IMR-90 (cell line): Measurements from ENCODE around the gene PTPRCAP. TPM values are rescaled to one million over a fixed set of nuclear protein-coding genes. Genes with fewer than 3 reads are reported as not detected.

Experiments used
- ATAC-seq: fragments of 200-7000 bp; cut with Tn5 transposase; 2 replicates; pipeline ENCODE4 v1.9.1; 2020; ENCODE audit warnings: low read depth, mild to moderate bottlenecking, moderate library complexity
- BruUV-seq: library from RNA; stranded (reverse); fragments of 400-500 nt; replicated peaks from 2 replicates; lab custom pipeline; 2021; lab: Mats Ljungman, UMichigan
- CTCF ChIA-PET: fragments of 300-600 bp; formaldehyde crosslinking; extraction: SDS; loops from one replicate; lab custom pipeline; 2021; ENCODE audit warnings: antibody characterized with exemption; lab: Yijun Ruan, JAX
- POLR2A ChIA-PET: fragments of 300-600 bp; sonication (Branson Sonifier 250); formaldehyde crosslinking; loops from one replicate; lab custom pipeline; 2022; ENCODE audit warnings: antibody characterized with exemption; ENCODE audit not compliant: unreplicated experiment; lab: Charles Lee
- DNase-seq: peaks from one replicate; pipeline ENCODE4 v3.0.0; 2013
- H2AFZ ChIP-seq: replicated peaks from 2 replicates; pipeline ENCODE3; 2013; ENCODE audit warnings: low read length, mild to moderate bottlenecking; ENCODE audit not compliant: poor library complexity
- H2AK5ac ChIP-seq: 2 replicates; pipeline ENCODE4 v1.6.1; 2013; ENCODE audit warnings: low read depth, low read length, inconsistent platforms
- H2AK9ac ChIP-seq: replicated peaks from 2 replicates; pipeline ENCODE3; 2013; ENCODE audit warnings: mild to moderate bottlenecking, low read depth, low read length, moderate library complexity; ENCODE audit not compliant: poor library complexity
- H2BK120ac ChIP-seq: 2 replicates; pipeline ENCODE4 v1.6.1; 2013; ENCODE audit warnings: low read depth, low read length, inconsistent platforms
- H2BK15ac ChIP-seq: 3 replicates; pipeline ENCODE4 v1.6.1; 2013; ENCODE audit warnings: low read depth, low read length, inconsistent platforms
- H2BK20ac ChIP-seq: 2 replicates; pipeline ENCODE4 v1.6.1; 2013; ENCODE audit warnings: low read depth, mild to moderate bottlenecking, inconsistent platforms, low read length, moderate library complexity
- H2BK5ac ChIP-seq: 2 replicates; pipeline ENCODE4 v1.6.1; 2013; ENCODE audit warnings: mild to moderate bottlenecking, low read depth, low read length, inconsistent platforms; ENCODE audit not compliant: poor library complexity, severe bottlenecking
- H3K14ac ChIP-seq: replicated peaks from 2 replicates; pipeline ENCODE4 v1.6.1; 2013; ENCODE audit warnings: low read depth, low read length, inconsistent platforms
- H3K18ac ChIP-seq: 2 replicates; pipeline ENCODE4 v1.6.1; 2013; ENCODE audit warnings: low read depth, low read length, control low read depth
- H3K23ac ChIP-seq: 2 replicates; pipeline ENCODE4 v1.6.1; 2013; ENCODE audit warnings: low read depth, low read length, inconsistent platforms
- H3K27ac ChIP-seq: 2 replicates; pipeline ENCODE4 v1.5.1; 2013; ENCODE audit warnings: mild to moderate bottlenecking, control low read depth, low read length; ENCODE audit not compliant: insufficient read depth
- H3K27me3 ChIP-seq: 2 replicates; pipeline ENCODE4 v1.6.1; 2013; ENCODE audit warnings: low read length; ENCODE audit not compliant: control insufficient read depth, insufficient read depth
- H3K36me3 ChIP-seq: 2 replicates; pipeline ENCODE4 v1.6.1; 2013; ENCODE audit warnings: low read length, mixed read lengths; ENCODE audit not compliant: control insufficient read depth, insufficient read depth
- H3K4ac ChIP-seq: 2 replicates; pipeline ENCODE4 v1.6.1; 2013; ENCODE audit warnings: low read depth, low read length, inconsistent platforms
- H3K4me1 ChIP-seq: 2 replicates; pipeline ENCODE4 v1.6.1; 2013; ENCODE audit warnings: low read length, mixed read lengths; ENCODE audit not compliant: control insufficient read depth, insufficient read depth
- H3K4me2 ChIP-seq: 2 replicates; pipeline ENCODE4 v1.6.1; 2013; ENCODE audit warnings: low read depth, mild to moderate bottlenecking, control low read depth, low read length, moderate library complexity
- H3K4me3 ChIP-seq: 2 replicates; pipeline ENCODE4 v1.5.1; 2013; ENCODE audit warnings: low read depth, mild to moderate bottlenecking, control low read depth, low read length, moderate library complexity; ENCODE audit not compliant: insufficient read depth
- H3K56ac ChIP-seq: 2 replicates; pipeline ENCODE4 v1.6.1; 2013; ENCODE audit warnings: low read length, inconsistent platforms; ENCODE audit not compliant: insufficient read depth; ENCODE audit errors: extremely low read depth
- H3K79me1 ChIP-seq, 2 experiments: 2 replicates each; pipeline ENCODE4 v1.6.1; 2013; ENCODE audit warnings: low read length in 2 of 2, inconsistent platforms in 1 of 2, low read depth in 1 of 2
- H3K9ac ChIP-seq: 2 replicates; pipeline ENCODE4 v1.6.1; 2013; ENCODE audit warnings: low read depth, low read length, control low read depth
- H3K9me1 ChIP-seq: 2 replicates; pipeline ENCODE4 v1.6.1; 2013; ENCODE audit warnings: low read length, inconsistent platforms; ENCODE audit not compliant: insufficient read depth
- H3K9me3 ChIP-seq: 2 replicates; pipeline ENCODE4 v1.6.1; 2013; ENCODE audit warnings: low read length; ENCODE audit not compliant: control insufficient read depth, insufficient read depth
- H4K20me1 ChIP-seq: 2 replicates; pipeline ENCODE4 v1.6.1; 2013; ENCODE audit warnings: low read length, inconsistent platforms; ENCODE audit not compliant: insufficient read depth
- H4K5ac ChIP-seq: 2 replicates; pipeline ENCODE4 v1.6.1; 2013; ENCODE audit warnings: mild to moderate bottlenecking, low read depth, low read length, control low read depth
- H4K8ac ChIP-seq, 2 experiments: 2 replicates each; pipeline ENCODE4 v1.6.1; 2013; ENCODE audit warnings: low read depth in 2 of 2, low read length in 2 of 2, control low read depth in 1 of 2, inconsistent platforms in 1 of 2
- H4K91ac ChIP-seq: 2 replicates; pipeline ENCODE4 v1.6.1; 2013; ENCODE audit warnings: low read depth, low read length, inconsistent platforms; ENCODE audit not compliant: insufficient read depth
- BHLHE40 ChIP-seq: fragments of 150-350 bp; IDR thresholded peaks from 2 replicates; pipeline ENCODE4 v1.6.1; 2016; ENCODE audit warnings: mild to moderate bottlenecking, low read depth, low read length
- CHD1 ChIP-seq: IDR thresholded peaks from 2 replicates; pipeline ENCODE4 v1.6.1; 2012; ENCODE audit warnings: low read depth, low read length, improper control_type of control experiment
- FOS ChIP-seq: fragments of 150-350 bp; IDR thresholded peaks from 2 replicates; pipeline ENCODE4 v1.6.1; 2016; ENCODE audit warnings: low read depth, low read length
- MAFK ChIP-seq: IDR thresholded peaks from 2 replicates; pipeline ENCODE4 v1.6.1; 2012; ENCODE audit warnings: low read depth, low read length, improper control_type of control experiment
- MAZ ChIP-seq: IDR thresholded peaks from 2 replicates; pipeline ENCODE4 v1.6.1; 2012; ENCODE audit warnings: low read depth, mild to moderate bottlenecking, low read length, improper control_type of control experiment, moderate library complexity, borderline replicate concordance
- MXI1 ChIP-seq: IDR thresholded peaks from 2 replicates; pipeline ENCODE4 v1.6.1; 2012; ENCODE audit warnings: low read depth, mild to moderate bottlenecking, low read length, moderate library complexity, borderline replicate concordance
- NFE2L2 ChIP-seq: fragments of 150-350 bp; IDR thresholded peaks from 2 replicates; pipeline ENCODE4 v1.6.1; 2016; ENCODE audit warnings: low read depth, mild to moderate bottlenecking, low read length
- POLR2A ChIP-seq: IDR thresholded peaks from 2 replicates; pipeline ENCODE4 v1.6.1; 2012; ENCODE audit warnings: mild to moderate bottlenecking, low read depth, low read length
- RAD21 ChIP-seq: IDR thresholded peaks from 2 replicates; pipeline ENCODE4 v1.6.1; 2012; ENCODE audit warnings: low read length, improper control_type of control experiment
- RCOR1 ChIP-seq: IDR thresholded peaks from 2 replicates; pipeline ENCODE4 v1.6.1; 2012; ENCODE audit warnings: mild to moderate bottlenecking, low read length, improper control_type of control experiment; ENCODE audit not compliant: insufficient replicate concordance
- SMC3 ChIP-seq: fragments of 150-350 bp; IDR thresholded peaks from 2 replicates; pipeline ENCODE4 v1.6.1; 2016; ENCODE audit warnings: low read depth, mild to moderate bottlenecking, antibody characterized with exemption, low read length, moderate library complexity
- WGBS, 2 experiments: methylation state at CpG; one replicate each; pipeline versions ENCODE4 v1.1.5 to v1.1.7; 2013; ENCODE audit warnings: missing lambda C conversion rate in 2 of 2; ENCODE audit not compliant: insufficient read length in 1 of 2; ENCODE audit errors: extremely low coverage in 2 of 2; 5-methylcytosine and 5-hydroxymethylcytosine counted together
- dilution Hi-C: fragments of 300-500 bp; cut with HindIII; formaldehyde crosslinking; loops from one replicate; pipeline ENCODE4 v1.14.3; 2018; ENCODE audit warnings: low sequenced_read_pairs; ENCODE audit not compliant: unreplicated experiment
- in situ Hi-C: fragments of 300-500 bp; cut with MboI; formaldehyde crosslinking; loops from 3 replicates; pipeline ENCODE4 v1.14.3; 2019; ENCODE audit warnings: low sequenced_read_pairs, inconsistent platforms, mixed read lengths
- intact Hi-C: fragments of 100-400 bp; cut with micrococcal nuclease; formaldehyde crosslinking; loops from 2 replicates; pipeline ENCODE4 v1.10.0; 2022
- polyA plus RNA-seq, 3 experiments: library from polyadenylated mRNA; depleted of rRNA; stranded (reverse); fragments of >200 nt; gene quantifications; 2 replicates each; pipeline ENCODE4 v1.2.3, GENCODE V29; 2012; ENCODE audit warnings: low replicate concordance in 1 of 3
- total RNA-seq: library from RNA; depleted of rRNA; stranded (reverse); fragments of >200 nt; gene quantifications from 2 replicates; pipeline ENCODE4 v1.2.3, GENCODE V29; 2012
- TF ChIP-seq, protein P1 (sequence below): fragments of 150-350 bp; IDR thresholded peaks from 2 replicates; pipeline ENCODE4 v1.6.1; 2017; ENCODE audit warnings: mild to moderate bottlenecking, antibody characterized with exemption, low read length, low read depth
- TF ChIP-seq, protein P2 (sequence below): fragments of 150-350 bp; IDR thresholded peaks from 2 replicates; pipeline ENCODE4 v1.6.1; 2016; ENCODE audit warnings: low read depth, mild to moderate bottlenecking, low read length, moderate library complexity, borderline replicate concordance

Gene PTPRCAP
- total and polyA plus RNA-seq, 2 of the 4 experiments (the other 2 are of a cell fraction) = 0.24 TPM; not detected in 1

DNA sequence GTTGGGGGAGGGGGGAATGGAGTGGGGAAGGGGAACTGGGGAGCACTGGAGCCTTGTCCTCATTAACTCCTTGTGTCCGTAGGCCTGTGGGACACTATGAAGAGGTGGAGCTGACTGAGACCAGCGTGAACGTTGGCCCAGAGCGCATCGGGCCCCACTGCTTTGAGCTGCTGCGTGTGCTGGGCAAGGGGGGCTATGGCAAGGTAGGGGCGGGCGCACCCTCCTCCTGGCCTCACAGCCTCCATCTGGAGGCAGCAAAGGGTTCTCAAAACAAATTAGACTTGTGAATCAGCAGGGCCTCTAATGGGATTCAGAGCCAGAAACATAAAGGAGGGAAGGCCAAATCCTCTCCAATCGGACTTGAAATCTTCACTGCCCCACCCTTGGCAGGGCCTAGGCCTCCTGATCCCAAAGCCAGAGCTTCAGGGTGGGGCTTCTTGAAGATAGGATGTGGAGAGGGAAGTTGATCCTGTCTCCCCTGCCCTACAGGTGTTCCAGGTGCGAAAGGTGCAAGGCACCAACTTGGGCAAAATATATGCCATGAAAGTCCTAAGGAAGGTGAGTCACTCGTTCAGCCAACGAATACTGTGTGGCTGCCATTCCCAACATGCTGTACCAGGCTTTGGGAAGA is 8.3 kb downstream of the PTPRCAP start:
- Histone ChIP-seq H3K79me1 (peaks cover 11 to 29% of the 10 kb centered on the region in 2 experiments), H4K8ac (peak overlapping the region; percentile 47 to 87; a peak in 3 of 4 replicates), H4K91ac (peak overlapping the region; percentile 90), H2BK5ac (peak overlapping the region; percentile 31), H2AK5ac (peak overlapping the region; percentile 95), H3K4me1 (peaks cover 5% of the 10 kb centered on the region), H2BK20ac (no peak overlapping the region), H3K4ac (peak overlapping the region; percentile 94), H3K23ac (peak overlapping the region; percentile 63), H3K4me2 (peak overlapping the region; percentile 97), H4K20me1 (no peaks in the 10 kb centered on the region; the same call in 1 of the 2 replicates), H4K5ac (peak overlapping the region; percentile 53), H3K4me3 (peak overlapping the region; percentile 75), H3K27ac (peak overlapping the region; percentile 64), H2AK9ac (peak overlapping the region; percentile 95), H3K18ac (no peak overlapping the region), H3K27me3 (no peaks in the 10 kb centered on the region), H2BK120ac (0 out of 2 replicates have a peak overlapping the region, but pooled peaks have one; percentile 17), H3K14ac (peak overlapping the region; percentile 56; the same call in 1 of the 2 replicates), H3K9ac (peak overlapping the region; percentile 87), H3K9me1 (peaks cover 8% of the 10 kb centered on the region), H3K56ac (no peak overlapping the region), H3K36me3 (peaks cover 21% of the 10 kb centered on the region; the same call in 1 of the 2 replicates), H2BK15ac (no peak overlapping the region), H3K9me3 (no peaks in the 10 kb centered on the region), H2AFZ (peak overlapping the region; percentile 100)
- CTCF ChIA-PET = no interaction called here
- 49% methylated on average over 8 of the region's 12 CpGs; no CpG with 5 or more reads in 1 of the 2 experiments for WGBS, 2 experiments
- ATAC-seq (no peak), DNase-seq (no peak)
- TF ChIP-seq MXI1 = no peak
- TF ChIP-seq SMC3 = no peak
- TF ChIP-seq RAD21 = no peak
- no peak for TF ChIP-seq MAZ
- no peak for TF ChIP-seq RCOR1
- TF ChIP-seq CHD1 = no peak
- TF ChIP-seq, protein P1, sequence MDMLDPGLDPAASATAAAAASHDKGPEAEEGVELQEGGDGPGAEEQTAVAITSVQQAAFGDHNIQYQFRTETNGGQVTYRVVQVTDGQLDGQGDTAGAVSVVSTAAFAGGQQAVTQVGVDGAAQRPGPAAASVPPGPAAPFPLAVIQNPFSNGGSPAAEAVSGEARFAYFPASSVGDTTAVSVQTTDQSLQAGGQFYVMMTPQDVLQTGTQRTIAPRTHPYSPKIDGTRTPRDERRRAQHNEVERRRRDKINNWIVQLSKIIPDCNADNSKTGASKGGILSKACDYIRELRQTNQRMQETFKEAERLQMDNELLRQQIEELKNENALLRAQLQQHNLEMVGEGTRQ = no peak
- TF ChIP-seq MAFK = no peak
- TF ChIP-seq FOS = no peak
- TF ChIP-seq, protein P2, sequence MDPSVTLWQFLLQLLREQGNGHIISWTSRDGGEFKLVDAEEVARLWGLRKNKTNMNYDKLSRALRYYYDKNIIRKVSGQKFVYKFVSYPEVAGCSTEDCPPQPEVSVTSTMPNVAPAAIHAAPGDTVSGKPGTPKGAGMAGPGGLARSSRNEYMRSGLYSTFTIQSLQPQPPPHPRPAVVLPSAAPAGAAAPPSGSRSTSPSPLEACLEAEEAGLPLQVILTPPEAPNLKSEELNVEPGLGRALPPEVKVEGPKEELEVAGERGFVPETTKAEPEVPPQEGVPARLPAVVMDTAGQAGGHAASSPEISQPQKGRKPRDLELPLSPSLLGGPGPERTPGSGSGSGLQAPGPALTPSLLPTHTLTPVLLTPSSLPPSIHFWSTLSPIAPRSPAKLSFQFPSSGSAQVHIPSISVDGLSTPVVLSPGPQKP = no peak
- TF ChIP-seq BHLHE40 = no peak
- no peak for TF ChIP-seq NFE2L2
- TF ChIP-seq POLR2A = no peak
- intact Hi-C loops = no loop called here
- in situ Hi-C loops = no loop called here
- POLR2A ChIA-PET = no interaction called here
- dilution Hi-C loops = no loop called here
- BruUV-seq = no TSS peak
